ENCODE data around the gene PGM1.

PGM1 gene

GRCh38 chr1:63651161-63651701 is 58.0 kb downstream of the PGM1 start:
- peak overlapping the region; percentile 97 for H3K27ac Mint-ChIP-seq
- H3K4me3 Mint-ChIP-seq, result peak overlapping the region; percentile 76
- H3K36me3 Mint-ChIP-seq (ENCODE audit: low read depth), result peaks cover 47% of the 10 kb centered on the region
- H3K27me3 Mint-ChIP-seq (ENCODE audit: low read depth), result no peaks in the 10 kb centered on the region
- H3K9me3 Mint-ChIP-seq, result no peaks in the 10 kb centered on the region
- H3K4me1 Mint-ChIP-seq (ENCODE audit: low read depth), result peaks cover 27% of the 10 kb centered on the region

GRCh38 chr1:63653976-63654375 is 60.8 kb downstream of the PGM1 start:
- Mint-ChIP-seq H3K9me3 (no peaks in the 10 kb centered on the region), H3K36me3 (ENCODE audit: low read depth) (peaks cover 59% of the 10 kb centered on the region), H3K27ac (peak overlapping the region; percentile 57), H3K4me3 (no peak overlapping the region), H3K27me3 (ENCODE audit: low read depth) (no peaks in the 10 kb centered on the region), H3K4me1 (ENCODE audit: low read depth) (peaks cover 36% of the 10 kb centered on the region)

DNA sequence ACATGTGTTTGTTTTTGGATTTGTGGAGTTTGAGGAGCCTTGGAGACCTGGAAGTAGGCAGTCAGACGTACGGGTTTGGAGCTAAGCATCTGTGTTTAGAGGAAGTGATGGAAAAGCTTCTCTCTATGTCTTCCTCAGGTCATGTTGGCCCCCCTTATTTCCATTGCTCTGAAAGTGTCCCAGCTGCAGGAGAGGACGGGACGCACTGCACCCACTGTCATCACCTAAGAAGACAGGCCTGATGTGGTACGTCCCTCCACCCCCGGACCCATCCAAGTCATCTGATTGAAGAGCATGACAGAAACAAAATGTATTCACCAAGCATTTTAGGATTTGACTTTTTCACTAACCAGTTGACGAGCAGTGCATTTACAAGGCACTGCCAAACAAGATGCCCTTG is 66.2 kb downstream of the PGM1 start:
- Mint-ChIP-seq H3K4me3 (no peak overlapping the region), H3K27ac (peak overlapping the region; percentile 33), H3K27me3 (ENCODE audit: low read depth) (no peaks in the 10 kb centered on the region), H3K4me1 (ENCODE audit: low read depth) (peaks cover 24% of the 10 kb centered on the region), H3K9me3 (no peaks in the 10 kb centered on the region), H3K36me3 (ENCODE audit: low read depth) (peaks cover 50% of the 10 kb centered on the region)

DNA sequence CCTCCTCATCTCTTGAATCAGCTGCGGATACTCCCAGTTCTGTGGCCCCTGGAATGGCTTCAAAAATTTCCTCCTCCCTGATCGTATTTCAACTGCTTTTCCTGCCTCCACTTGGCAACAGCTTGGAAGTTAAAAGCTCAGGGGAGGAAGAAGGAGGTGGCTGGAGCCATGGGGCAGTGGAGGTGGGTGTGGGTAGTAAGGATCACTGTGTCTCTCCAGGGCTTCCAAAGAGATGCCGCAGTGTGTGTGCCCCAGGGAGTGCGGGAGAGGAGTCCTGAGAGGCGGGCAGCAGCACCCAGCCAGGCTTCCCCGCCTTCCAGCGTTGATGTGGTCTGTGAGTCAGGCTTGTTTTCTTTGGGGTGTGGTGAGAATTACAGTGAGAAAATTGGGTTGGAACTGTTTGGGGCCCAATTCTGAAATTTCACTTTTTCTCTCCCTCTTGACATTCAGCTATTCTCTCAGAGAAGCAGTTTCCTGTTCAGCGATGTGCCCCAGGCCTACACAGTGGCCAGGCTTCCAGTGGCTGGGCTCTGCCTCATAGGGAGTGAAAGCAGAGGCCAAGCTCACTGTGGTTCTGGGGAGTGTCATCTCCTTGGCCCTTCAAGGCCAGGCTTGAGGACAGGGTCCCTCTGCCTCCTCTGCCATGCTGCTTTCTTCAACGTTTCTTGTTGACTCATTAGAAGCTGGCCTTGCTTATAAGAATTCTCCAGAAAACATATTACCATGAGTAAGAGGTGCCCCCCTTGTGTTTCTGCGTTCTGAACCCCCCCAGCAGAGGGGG is 69.0 kb downstream of the PGM1 start:
- no peak overlapping the region for H3K27ac Mint-ChIP-seq
- no peaks in the 10 kb centered on the region for H3K27me3 Mint-ChIP-seq (ENCODE audit: low read depth)
- peaks cover 34% of the 10 kb centered on the region for H3K36me3 Mint-ChIP-seq (ENCODE audit: low read depth)
- peaks cover 24% of the 10 kb centered on the region for H3K4me1 Mint-ChIP-seq (ENCODE audit: low read depth)
- H3K4me3 Mint-ChIP-seq, result no peak overlapping the region
- no peaks in the 10 kb centered on the region for H3K9me3 Mint-ChIP-seq

GRCh38 chr1:63662841-63663240 is 69.6 kb downstream of the PGM1 start:
- Mint-ChIP-seq H3K9me3 (no peaks in the 10 kb centered on the region), H3K4me1 (ENCODE audit: low read depth) (peaks cover 20% of the 10 kb centered on the region), H3K4me3 (no peak overlapping the region), H3K36me3 (ENCODE audit: low read depth) (peaks cover 28% of the 10 kb centered on the region), H3K27me3 (ENCODE audit: low read depth) (no peaks in the 10 kb centered on the region), H3K27ac (no peak overlapping the region)

DNA sequence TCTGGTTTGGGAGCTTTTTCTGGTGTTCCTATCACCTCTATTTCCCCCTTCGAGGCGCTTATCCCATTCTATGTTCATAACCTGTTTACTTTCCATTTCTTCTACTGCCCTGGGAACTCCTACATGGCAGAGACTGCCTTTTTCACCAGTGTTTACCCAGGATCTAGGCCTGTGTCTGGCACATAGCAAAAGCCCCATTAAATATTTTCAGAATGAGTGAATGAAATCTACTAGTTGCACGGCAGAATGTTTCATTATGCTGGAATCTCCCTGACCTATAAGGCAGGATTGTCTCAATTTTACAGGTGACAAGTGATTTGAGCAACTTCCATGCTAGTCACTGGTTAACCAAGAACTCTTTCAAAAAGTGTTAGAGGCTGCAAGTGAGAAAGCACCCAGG is 70.1 kb downstream of the PGM1 start:
- no peak overlapping the region for H3K27ac Mint-ChIP-seq
- no peaks in the 10 kb centered on the region for H3K9me3 Mint-ChIP-seq
- no peaks in the 10 kb centered on the region for H3K27me3 Mint-ChIP-seq (ENCODE audit: low read depth)
- peaks cover 20% of the 10 kb centered on the region for H3K4me1 Mint-ChIP-seq (ENCODE audit: low read depth)
- peaks cover 25% of the 10 kb centered on the region for H3K36me3 Mint-ChIP-seq (ENCODE audit: low read depth)
- H3K4me3 Mint-ChIP-seq, result no peak overlapping the region

DNA sequence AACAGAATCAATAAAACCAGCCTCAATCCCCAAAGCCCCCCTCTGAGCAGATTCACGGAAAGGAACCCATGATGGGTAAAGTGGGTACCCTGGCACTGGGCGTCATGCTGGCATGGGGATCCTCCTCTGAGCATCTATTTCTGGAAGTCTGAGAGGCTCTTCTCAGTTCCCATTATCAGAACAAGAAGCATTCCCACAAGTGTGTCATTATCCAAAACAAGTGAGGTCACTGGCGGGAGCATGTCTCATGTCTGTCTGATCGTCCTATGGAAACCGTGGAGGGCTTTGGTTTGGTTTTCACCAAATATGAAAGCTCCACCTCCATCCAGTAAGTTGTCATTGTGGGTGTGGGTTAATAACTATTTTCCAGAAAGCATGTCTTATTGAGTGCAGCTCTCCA is 70.7 kb downstream of the PGM1 start:
- peaks cover 21% of the 10 kb centered on the region for H3K36me3 Mint-ChIP-seq (ENCODE audit: low read depth)
- no peak overlapping the region for H3K4me3 Mint-ChIP-seq
- H3K9me3 Mint-ChIP-seq, result no peaks in the 10 kb centered on the region
- no peaks in the 10 kb centered on the region for H3K27me3 Mint-ChIP-seq (ENCODE audit: low read depth)
- H3K27ac Mint-ChIP-seq, result no peak overlapping the region
- peaks cover 17% of the 10 kb centered on the region for H3K4me1 Mint-ChIP-seq (ENCODE audit: low read depth)

DNA sequence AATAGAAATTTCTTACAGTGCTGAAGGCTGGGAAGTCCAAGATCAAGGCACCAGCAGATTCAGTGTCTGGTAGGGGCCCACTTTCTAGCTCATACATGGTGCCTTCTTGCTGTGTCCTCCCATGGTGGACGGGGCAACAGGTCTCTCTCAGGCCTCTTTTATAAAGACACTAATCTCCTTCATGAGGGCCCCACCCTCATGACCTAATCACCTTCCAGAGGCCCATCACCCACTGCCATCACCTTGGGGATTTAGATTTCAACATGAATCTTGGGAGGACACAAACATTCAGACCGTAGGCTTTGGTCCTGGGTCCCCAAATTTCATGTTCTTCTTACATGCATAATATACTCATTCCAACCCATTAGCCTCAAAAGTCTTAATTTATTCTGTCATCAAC is 71.5 kb downstream of the PGM1 start:
- H3K36me3 Mint-ChIP-seq (ENCODE audit: low read depth), result peaks cover 13% of the 10 kb centered on the region
- no peaks in the 10 kb centered on the region for H3K9me3 Mint-ChIP-seq
- H3K4me1 Mint-ChIP-seq (ENCODE audit: low read depth), result peaks cover 8% of the 10 kb centered on the region
- no peak overlapping the region for H3K27ac Mint-ChIP-seq
- H3K27me3 Mint-ChIP-seq (ENCODE audit: low read depth), result no peaks in the 10 kb centered on the region
- H3K4me3 Mint-ChIP-seq, result no peak overlapping the region

- Mint-ChIP-seq H3K36me3 (ENCODE audit: low read depth) (peaks cover 9% of the 10 kb centered on the region), H3K27ac (no peak overlapping the region), H3K4me3 (no peak overlapping the region), H3K27me3 (ENCODE audit: low read depth) (no peaks in the 10 kb centered on the region), H3K4me1 (ENCODE audit: low read depth) (peaks cover 4% of the 10 kb centered on the region), H3K9me3 (no peaks in the 10 kb centered on the region)
Observed at GRCh38 chr1:63665410-63665809, 72.2 kb downstream of the PGM1 start.

DNA sequence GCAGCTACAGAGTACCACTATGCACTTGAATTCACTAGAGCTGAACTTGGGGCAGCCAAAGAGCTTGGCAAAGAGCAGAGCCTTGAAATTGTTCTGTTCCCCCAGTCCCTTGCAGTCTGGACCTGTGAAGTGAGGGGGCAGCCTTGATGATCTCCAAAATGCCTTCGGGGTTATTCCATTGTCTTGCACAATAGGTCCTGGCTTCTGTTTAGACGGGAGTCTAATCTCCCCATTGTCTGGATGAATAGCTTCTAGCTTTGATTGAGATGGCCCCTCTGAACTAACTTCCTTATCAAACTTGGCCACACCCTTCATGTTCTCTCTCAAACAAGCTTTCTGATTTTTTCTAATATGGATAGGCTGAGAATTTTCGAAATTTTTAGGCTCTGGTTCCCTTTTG is 72.6 kb downstream of the PGM1 start:
- H3K4me3 Mint-ChIP-seq, result no peak overlapping the region
- no peak overlapping the region for H3K27ac Mint-ChIP-seq
- no peaks in the 10 kb centered on the region for H3K9me3 Mint-ChIP-seq
- H3K36me3 Mint-ChIP-seq (ENCODE audit: low read depth), result peaks cover 9% of the 10 kb centered on the region
- H3K4me1 Mint-ChIP-seq (ENCODE audit: low read depth), result peaks cover 4% of the 10 kb centered on the region
- no peaks in the 10 kb centered on the region for H3K27me3 Mint-ChIP-seq (ENCODE audit: low read depth)

DNA sequence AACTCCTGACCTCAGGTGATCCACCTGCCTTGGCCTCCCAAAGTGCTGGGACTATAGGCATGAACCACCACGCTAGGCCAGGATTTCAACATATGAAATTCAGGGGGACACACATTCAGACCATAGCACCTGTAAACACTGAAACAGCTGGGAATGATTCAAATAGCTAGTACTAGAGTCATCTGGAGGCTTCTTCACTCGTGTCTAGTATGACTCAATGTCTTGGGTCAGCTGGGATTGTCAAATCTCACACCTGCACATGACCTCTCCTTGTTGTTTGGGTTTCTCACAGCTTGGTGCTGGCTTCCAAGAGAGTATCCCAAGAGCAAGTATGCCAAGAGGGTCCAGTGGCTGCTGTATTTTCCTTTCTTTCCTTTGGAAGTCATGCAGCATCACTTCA is 75.1 kb downstream of the PGM1 start:
- Mint-ChIP-seq H3K27ac (no peak overlapping the region), H3K4me3 (no peak overlapping the region), H3K9me3 (no peaks in the 10 kb centered on the region), H3K27me3 (ENCODE audit: low read depth) (no peaks in the 10 kb centered on the region), H3K36me3 (ENCODE audit: low read depth) (peaks cover 4% of the 10 kb centered on the region), H3K4me1 (ENCODE audit: low read depth) (no peaks in the 10 kb centered on the region)

DNA sequence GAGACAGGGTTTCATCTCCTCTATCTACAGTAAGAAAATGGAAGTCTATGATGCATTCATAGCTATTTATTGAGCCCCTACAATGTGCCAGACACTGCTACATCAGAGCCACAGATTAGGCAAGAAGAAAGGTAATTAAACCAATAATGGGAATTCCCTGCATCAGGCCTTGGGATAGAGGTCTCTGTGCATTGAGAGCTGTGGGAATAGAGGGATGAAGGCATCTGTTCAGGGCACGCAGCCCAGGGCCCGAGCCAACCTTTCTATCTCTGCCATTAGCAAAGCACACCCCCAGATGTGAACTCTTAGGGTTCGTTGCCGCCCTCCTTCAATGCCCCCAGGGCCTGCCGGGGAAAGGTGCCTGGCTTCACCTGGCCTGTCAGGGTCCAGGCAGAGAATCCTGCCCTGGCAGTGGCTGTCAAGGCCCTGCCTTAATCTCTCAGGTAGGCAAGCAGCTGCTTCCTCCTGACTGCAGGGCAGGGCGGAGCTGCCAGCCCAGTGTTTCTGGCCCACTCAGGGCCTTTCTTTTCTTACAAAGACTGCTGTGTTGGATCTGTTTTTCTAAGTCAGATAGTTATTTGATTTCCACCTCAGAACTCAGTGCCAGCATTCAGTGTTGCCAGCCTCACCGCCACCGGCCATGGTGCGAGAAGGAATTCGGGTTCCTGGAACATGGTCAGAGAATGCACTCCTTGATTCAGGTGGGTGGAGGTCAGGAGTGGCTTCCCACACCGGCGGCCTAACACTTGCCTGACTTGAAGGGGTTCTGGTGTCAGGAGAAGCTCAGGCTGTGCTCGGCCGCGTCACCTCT is 76.1 kb downstream of the PGM1 start:
- Mint-ChIP-seq H3K27me3 (ENCODE audit: low read depth) (no peaks in the 10 kb centered on the region), H3K9me3 (no peaks in the 10 kb centered on the region), H3K4me3 (no peak overlapping the region), H3K36me3 (ENCODE audit: low read depth) (peaks cover 2% of the 10 kb centered on the region), H3K4me1 (ENCODE audit: low read depth) (peaks cover 1% of the 10 kb centered on the region), H3K27ac (no peak overlapping the region)

- Mint-ChIP-seq H3K27ac (no peak overlapping the region), H3K27me3 (ENCODE audit: low read depth) (no peaks in the 10 kb centered on the region), H3K36me3 (ENCODE audit: low read depth) (peaks cover 2% of the 10 kb centered on the region), H3K9me3 (no peaks in the 10 kb centered on the region), H3K4me1 (ENCODE audit: low read depth) (peaks cover 2% of the 10 kb centered on the region), H3K4me3 (no peak overlapping the region)
Observed at GRCh38 chr1:63670164-63670563, 77.0 kb downstream of the PGM1 start.

- no peaks in the 10 kb centered on the region for H3K36me3 Mint-ChIP-seq (ENCODE audit: low read depth)
- no peak overlapping the region for H3K27ac Mint-ChIP-seq
- H3K4me1 Mint-ChIP-seq (ENCODE audit: low read depth), result peaks cover 2% of the 10 kb centered on the region
- H3K9me3 Mint-ChIP-seq, result no peaks in the 10 kb centered on the region
- H3K27me3 Mint-ChIP-seq (ENCODE audit: low read depth), result no peaks in the 10 kb centered on the region
- no peak overlapping the region for H3K4me3 Mint-ChIP-seq
Observed at GRCh38 chr1:63671514-63671913, 78.3 kb downstream of the PGM1 start.

All from T-helper 1 cell treated with Interleukin-12 subunit alpha and Interleukin-12 subunit beta and Interleukin-4 antibody, amounts not matched to agents 30 μg/mL and 1 μg/mL, for 36 hours (primary cell).